NT2/D1 (cell line): ENCODE results near the gene ALPK3.
"Not testable (repeated sequence)": the region's sequence is repeated elsewhere in the genome, so short reads cannot be mapped to it uniquely, and the experiment has no call there.

Source experiments
- DNase-seq: peaks from one replicate; pipeline ENCODE4 v3.0.0-alpha.2; 2011; ENCODE audit warnings: low read depth, low spot score
- H3K27me3 ChIP-seq: 2 replicates; pipeline ENCODE4 v1.6.0; 2011; ENCODE audit warnings: mild to moderate bottlenecking; ENCODE audit not compliant: insufficient read length, insufficient read depth
- H3K36me3 ChIP-seq: 2 replicates; pipeline ENCODE4 v1.6.1; 2011; ENCODE audit warnings: mild to moderate bottlenecking, low read length, mixed read lengths; ENCODE audit not compliant: insufficient read depth, insufficient read length
- H3K4me1 ChIP-seq: 2 replicates; pipeline ENCODE4 v1.5.1; 2011; ENCODE audit not compliant: insufficient read depth, insufficient read length
- H3K4me3 ChIP-seq: 2 replicates; pipeline ENCODE4 v1.5.1; 2011; ENCODE audit warnings: low read depth; ENCODE audit not compliant: insufficient read length
- H3K9ac ChIP-seq: 2 replicates; pipeline ENCODE4 v1.6.0; 2011; ENCODE audit warnings: low read depth; ENCODE audit not compliant: insufficient read length
- H3K9me3 ChIP-seq: 2 replicates; pipeline ENCODE4 v1.5.1; 2011; ENCODE audit warnings: mild to moderate bottlenecking, low read length; ENCODE audit not compliant: insufficient read depth
- SUZ12 ChIP-seq: IDR thresholded peaks from 2 replicates; pipeline ENCODE4 v1.6.1; 2011; ENCODE audit not compliant: insufficient read length, insufficient read depth; ENCODE audit errors: extremely low read depth
- YY1 ChIP-seq: IDR thresholded peaks from 2 replicates; pipeline ENCODE4 v1.6.1; 2011; ENCODE audit not compliant: insufficient read length, insufficient read depth
- ZNF274 ChIP-seq: IDR thresholded peaks from 2 replicates; pipeline ENCODE4 v1.6.1; 2011; ENCODE audit warnings: mild to moderate bottlenecking, low read depth, low read length

ALPK3 gene

GRCh38 chr15:84872009-84872910 is 55.1 kb downstream of the ALPK3 start:
- Histone ChIP-seq H3K9me3 (no peaks in the 10 kb centered on the region), H3K27me3 (no peaks in the 10 kb centered on the region), H3K9ac (no peak overlapping the region), H3K4me3 (no peak overlapping the region), H3K4me1 (no peaks in the 10 kb centered on the region), H3K36me3 (peaks cover 41% of the 10 kb centered on the region)
- no peak for TF ChIP-seq SUZ12
- no peak for TF ChIP-seq ZNF274
- TF ChIP-seq YY1, result no peak
- DNase-seq, result no peak

- TF ChIP-seq YY1, result no peak
- no peak for TF ChIP-seq ZNF274
- no peak for TF ChIP-seq SUZ12
- Histone ChIP-seq H3K4me3 (no peak overlapping the region), H3K27me3 (no peaks in the 10 kb centered on the region), H3K4me1 (peaks cover 2% of the 10 kb centered on the region), H3K9ac (no peak overlapping the region), H3K36me3 (peaks cover 24% of the 10 kb centered on the region), H3K9me3 (no peaks in the 10 kb centered on the region)
- no peak for DNase-seq
These were observed 56.8 kb downstream of the ALPK3 start for GRCh38 chr15:84873997-84874396.

GRCh38 chr15:84874981-84875699 is 58.0 kb downstream of the ALPK3 start:
- Histone ChIP-seq H3K27me3 (no peaks in the 10 kb centered on the region), H3K36me3 (peaks cover 12% of the 10 kb centered on the region), H3K4me3 (no peak overlapping the region), H3K4me1 (peaks cover 2% of the 10 kb centered on the region), H3K9ac (no peak overlapping the region), H3K9me3 (no peaks in the 10 kb centered on the region)
- no peak for TF ChIP-seq ZNF274
- no peak for TF ChIP-seq YY1
- TF ChIP-seq SUZ12, result no peak
- no peak for DNase-seq

- no peak overlapping the region for H3K4me3 ChIP-seq
- DNase-seq, result no peak
- H3K36me3 ChIP-seq, result peaks cover 3% of the 10 kb centered on the region
- no peaks in the 10 kb centered on the region for H3K9me3 ChIP-seq
- H3K4me1 ChIP-seq, result peaks cover 5% of the 10 kb centered on the region
- TF ChIP-seq SUZ12 (no peak), YY1 (no peak), ZNF274 (no peak)
- no peaks in the 10 kb centered on the region for H3K27me3 ChIP-seq
- H3K9ac ChIP-seq, result no peak overlapping the region
These were observed 59.1 kb downstream of the ALPK3 start for GRCh38 chr15:84876269-84876668.

GRCh38 chr15:84877701-84878100 is 60.5 kb downstream of the ALPK3 start:
- H3K9ac ChIP-seq, H3K27me3 ChIP-seq, H3K36me3 ChIP-seq, H3K4me1 ChIP-seq, H3K4me3 ChIP-seq, DNase-seq, H3K9me3 ChIP-seq: not testable (repeated sequence)

GRCh38 chr15:84878504-84878903 is 61.3 kb downstream of the ALPK3 start:
- peaks cover 5% of the 10 kb centered on the region for H3K4me1 ChIP-seq
- peak; percentile 55 for DNase-seq
- no peak overlapping the region for H3K4me3 ChIP-seq
- no peaks in the 10 kb centered on the region for H3K27me3 ChIP-seq
- H3K36me3 ChIP-seq, result no peaks in the 10 kb centered on the region
- H3K9ac ChIP-seq, result no peak overlapping the region
- TF ChIP-seq ZNF274 (no peak), YY1 (no peak), SUZ12 (no peak)
- no peaks in the 10 kb centered on the region for H3K9me3 ChIP-seq

- H3K4me1 ChIP-seq, result peaks cover 5% of the 10 kb centered on the region
- no peaks in the 10 kb centered on the region for H3K36me3 ChIP-seq
- TF ChIP-seq YY1, result no peak
- TF ChIP-seq SUZ12, result no peak
- no peak for TF ChIP-seq ZNF274
- H3K9ac ChIP-seq, result no peak overlapping the region
- no peak for DNase-seq
- no peak overlapping the region for H3K4me3 ChIP-seq
- no peaks in the 10 kb centered on the region for H3K9me3 ChIP-seq
- H3K27me3 ChIP-seq, result no peaks in the 10 kb centered on the region
These were observed 62.1 kb downstream of the ALPK3 start for GRCh38 chr15:84879088-84879780.
